GM15510 (cell line): ENCODE measurements around the gene NACAD.

ENCODE experiments used
- POLR2A ChIP-seq: IDR thresholded peaks from 3 replicates; pipeline ENCODE4 v1.6.1; 2011; ENCODE audit warnings: borderline replicate concordance; ENCODE audit not compliant: insufficient read length; ENCODE audit errors: extremely low read depth

Gene NACAD

GRCh38 chr7:45035893-45036292, 52.9 kb downstream of the NACAD start:
- TF ChIP-seq POLR2A = no peak

DNA sequence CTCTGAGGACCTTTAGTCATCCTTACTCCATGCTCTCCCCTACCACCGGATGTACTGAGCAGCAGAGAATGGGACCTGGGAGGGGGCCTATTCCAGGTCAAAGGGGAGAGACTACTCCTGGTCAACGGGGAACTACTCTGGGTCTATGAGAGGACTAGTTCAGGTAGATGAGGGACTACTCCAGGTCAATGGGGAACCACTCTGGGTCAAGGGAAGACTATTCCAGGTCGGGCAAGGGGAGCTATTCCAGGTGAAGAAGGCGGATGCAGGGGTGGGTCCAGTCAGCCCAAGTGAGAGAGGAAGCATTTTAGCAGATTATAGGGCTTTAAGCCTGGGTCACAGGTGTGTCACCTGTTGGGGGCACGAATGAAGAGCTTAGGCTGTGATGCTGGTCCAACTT, 53.4 kb downstream of the NACAD start:
- no peak for TF ChIP-seq POLR2A

DNA sequence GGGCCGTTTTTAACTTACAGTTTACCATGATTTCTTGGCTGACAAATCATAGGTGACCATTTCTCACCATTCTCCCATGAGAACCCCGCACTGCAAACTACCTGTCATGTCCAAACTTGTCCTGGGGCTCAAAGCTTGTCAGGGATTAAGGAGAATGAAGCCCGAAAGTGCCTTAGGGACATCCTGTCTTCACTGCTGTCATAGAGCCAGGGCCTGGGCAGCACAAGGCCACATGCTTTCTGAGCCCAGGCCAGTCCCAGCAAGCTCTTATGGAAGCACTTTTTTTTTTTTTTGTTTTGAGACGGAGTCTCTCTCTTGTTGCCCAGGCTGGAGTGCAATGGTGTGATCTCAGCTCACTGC, 54.9 kb downstream of the NACAD start:
- TF ChIP-seq POLR2A = no peak

DNA sequence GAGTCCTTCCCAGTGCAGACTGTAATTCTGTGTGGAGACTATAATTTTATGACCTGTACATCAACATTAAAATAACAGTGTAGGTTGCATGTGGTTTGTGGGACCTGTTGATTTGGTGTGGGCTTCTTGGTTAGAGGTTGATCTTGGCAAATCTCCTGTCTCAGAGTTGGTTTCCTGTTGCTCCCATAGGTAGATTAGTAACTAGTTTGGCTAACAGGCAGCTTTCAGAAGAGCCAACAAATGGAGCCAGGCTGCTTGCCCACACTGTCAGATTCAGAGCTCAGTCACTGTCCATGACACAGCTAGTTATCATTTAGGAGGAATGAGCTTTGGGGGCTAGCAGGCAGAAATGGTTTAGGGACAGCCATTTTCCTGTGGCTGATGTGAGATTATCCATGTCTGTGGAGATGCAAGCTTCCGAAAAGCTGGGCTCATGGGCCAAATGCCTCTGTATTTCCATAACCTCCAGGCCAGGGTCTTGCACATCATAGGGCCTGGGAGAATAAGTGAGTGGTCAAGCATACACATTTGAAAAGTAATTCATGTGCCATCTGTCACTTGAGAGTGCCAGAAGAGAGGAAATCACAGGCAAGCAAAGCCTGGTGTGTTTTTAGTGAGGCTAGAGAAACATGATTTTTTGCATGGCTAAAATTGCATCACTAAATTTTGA, 55.4 kb downstream of the NACAD start:
- TF ChIP-seq POLR2A = no peak

- TF ChIP-seq POLR2A = no peak
Measured at GRCh38 chr7:45032421-45032820, 56.3 kb downstream of the NACAD start.

DNA sequence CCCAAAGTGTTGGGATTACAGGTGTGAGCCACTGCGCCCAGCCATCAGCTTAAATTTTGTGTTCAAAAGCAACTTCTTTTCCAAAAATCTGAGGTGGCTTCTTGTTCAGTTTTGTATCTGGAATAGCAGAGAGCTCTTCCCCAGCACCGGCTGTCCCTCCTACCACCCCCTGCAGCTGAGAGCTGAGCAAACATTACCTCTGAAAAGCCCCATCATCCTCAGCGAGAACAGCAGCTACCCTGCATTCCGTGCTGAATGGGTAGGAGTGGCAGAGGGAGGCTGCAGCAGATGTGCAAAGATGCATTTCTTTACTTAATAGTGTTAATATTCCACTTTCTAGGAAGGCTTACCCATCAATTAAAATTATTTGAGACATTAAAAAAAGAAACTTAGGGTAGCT, 56.9 kb downstream of the NACAD start:
- TF ChIP-seq POLR2A = no peak
